Activated CD4-positive, alpha-beta T cell treated with anti-CD3 and anti-CD28 coated beads, Interleukin-2, amount 10 ng/mL, durations not matched to agents 24 days and 14 days (primary cell): Measurements from ENCODE around the gene URB1. TPM values are rescaled to one million over a fixed set of nuclear protein-coding genes. Genes with fewer than 3 reads are reported as not detected.
A peak's percentile ranks its signal among the peaks of the same experiment; 100 is the strongest.
"Not testable (repeated sequence)": the region's sequence is repeated elsewhere in the genome, so short reads cannot be mapped to it uniquely, and the experiment has no call there.

Experiments
- DNase-seq: peaks from one replicate; pipeline ENCODE4 v3.0.0; 2022
- H3K27ac Mint-ChIP-seq: one replicate; pipeline ENCODE4 v1.8.0; 2022; ENCODE audit warnings: mild to moderate bottlenecking, mixed read lengths
- H3K27me3 Mint-ChIP-seq: one replicate; pipeline ENCODE4 v1.8.0; 2022; ENCODE audit warnings: mixed read lengths
- H3K36me3 Mint-ChIP-seq: one replicate; pipeline ENCODE4 v1.8.0; 2022; ENCODE audit warnings: low read depth, mild to moderate bottlenecking, mixed read lengths
- H3K4me1 Mint-ChIP-seq: one replicate; pipeline ENCODE4 v1.8.0; 2021; ENCODE audit warnings: mixed read lengths
- H3K4me3 Mint-ChIP-seq: one replicate; pipeline ENCODE4 v1.8.0; 2022; ENCODE audit warnings: mild to moderate bottlenecking, moderate library complexity, mixed read lengths
- H3K9me3 Mint-ChIP-seq: one replicate; pipeline ENCODE4 v1.8.0; 2021; ENCODE audit warnings: mixed read lengths
- intact Hi-C: fragments of 100-400 bp; cut with micrococcal nuclease; formaldehyde crosslinking; loops from one replicate; pipeline ENCODE4 v1.15.1; 2023
- total RNA-seq: library from RNA; stranded (reverse); gene quantifications from 2 replicates; pipeline ENCODE4 v1.2.3, GENCODE V29; 2022

Gene URB1
- total RNA-seq, 1 donor from 2014 or later = 41.7 TPM

DNA sequence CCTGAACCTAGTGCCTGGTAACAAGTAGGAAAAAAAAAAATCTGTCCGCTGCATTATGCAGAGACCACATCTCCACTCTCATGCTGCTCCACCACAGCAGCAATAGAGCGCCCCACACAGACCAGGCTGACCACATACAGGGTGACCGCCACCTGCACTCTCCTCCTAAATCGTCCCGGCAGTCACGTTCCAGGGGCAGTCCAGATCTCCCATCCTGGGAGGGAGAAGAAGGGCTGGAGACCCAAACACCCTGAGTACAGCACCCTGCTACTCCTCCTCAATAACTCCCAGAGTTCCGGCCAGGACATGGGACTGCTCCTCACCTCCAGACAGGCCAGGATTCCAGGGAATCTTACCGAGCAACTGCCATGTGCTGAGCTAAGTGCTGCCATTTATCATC, 15.3 kb downstream of the URB1 start:
- Mint-ChIP-seq H3K9me3 (no peaks in the 10 kb centered on the region), H3K27ac (no peak overlapping the region), H3K4me3 (no peak overlapping the region), H3K4me1 (no peaks in the 10 kb centered on the region), H3K36me3 (peaks cover 63% of the 10 kb centered on the region), H3K27me3 (no peaks in the 10 kb centered on the region)
- intact Hi-C loops = no loop called here
- DNase-seq = no peak

DNA sequence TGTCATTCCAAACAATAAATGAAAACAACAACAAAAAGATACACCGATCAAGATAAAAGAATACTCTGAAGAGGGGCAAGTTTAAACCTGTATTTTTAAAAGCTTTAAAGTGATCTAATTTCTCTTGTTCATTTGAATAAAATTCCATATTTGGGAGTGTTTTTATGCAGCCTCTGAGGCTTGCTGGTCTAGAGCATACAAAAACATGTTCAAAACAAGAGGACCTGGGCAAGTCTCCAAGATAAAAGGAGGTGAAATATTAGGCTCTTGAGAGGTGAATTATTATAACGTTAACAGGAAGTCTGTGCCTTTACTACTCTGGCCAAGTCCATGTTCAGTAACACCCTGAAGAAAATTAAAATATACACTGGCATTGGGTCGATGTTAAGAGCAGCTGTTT, 20.1 kb downstream of the URB1 start:
- Mint-ChIP-seq H3K4me3 (no peak overlapping the region), H3K9me3 (no peaks in the 10 kb centered on the region), H3K4me1 (peaks cover 7% of the 10 kb centered on the region), H3K27me3 (no peaks in the 10 kb centered on the region), H3K36me3 (peaks cover 65% of the 10 kb centered on the region), H3K27ac (no peak overlapping the region)
- intact Hi-C loops = no loop called here
- no peak for DNase-seq

DNA sequence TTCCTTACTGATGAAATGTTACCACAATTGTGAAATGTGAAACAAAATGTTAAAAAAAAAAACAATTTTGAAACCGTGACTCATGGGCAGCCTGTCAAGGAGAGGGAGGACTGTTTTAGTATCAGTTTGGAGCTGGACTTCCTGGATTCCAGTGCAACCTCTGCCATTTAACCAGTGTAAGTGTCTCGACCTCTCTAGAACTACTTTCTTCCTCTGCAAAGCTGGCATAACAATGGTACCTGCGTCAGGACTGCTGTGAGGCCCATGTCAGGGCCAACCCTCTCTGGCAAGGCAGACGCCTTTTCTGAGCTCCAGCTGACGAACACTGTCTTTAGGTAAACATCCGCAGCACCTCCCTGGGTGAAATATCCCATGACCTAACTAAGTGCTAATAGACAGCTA, 20.9 kb downstream of the URB1 start:
- intact Hi-C loops = no loop called here
- no peaks in the 10 kb centered on the region for H3K9me3 Mint-ChIP-seq
- peaks cover 7% of the 10 kb centered on the region for H3K4me1 Mint-ChIP-seq
- no peak overlapping the region for H3K27ac Mint-ChIP-seq
- no peak for DNase-seq
- no peaks in the 10 kb centered on the region for H3K27me3 Mint-ChIP-seq
- H3K4me3 Mint-ChIP-seq = no peak overlapping the region
- peaks cover 65% of the 10 kb centered on the region for H3K36me3 Mint-ChIP-seq

- H3K4me3 Mint-ChIP-seq = no peak overlapping the region
- H3K9me3 Mint-ChIP-seq = no peaks in the 10 kb centered on the region
- peaks cover 64% of the 10 kb centered on the region for H3K36me3 Mint-ChIP-seq
- H3K4me1 Mint-ChIP-seq = peaks cover 7% of the 10 kb centered on the region
- intact Hi-C loops = no loop called here
- no peaks in the 10 kb centered on the region for H3K27me3 Mint-ChIP-seq
- H3K27ac Mint-ChIP-seq = peak overlapping the region; percentile 34
- DNase-seq = no peak
Observed at GRCh38 chr21:32370998-32371766, 21.6 kb downstream of the URB1 start.

DNA sequence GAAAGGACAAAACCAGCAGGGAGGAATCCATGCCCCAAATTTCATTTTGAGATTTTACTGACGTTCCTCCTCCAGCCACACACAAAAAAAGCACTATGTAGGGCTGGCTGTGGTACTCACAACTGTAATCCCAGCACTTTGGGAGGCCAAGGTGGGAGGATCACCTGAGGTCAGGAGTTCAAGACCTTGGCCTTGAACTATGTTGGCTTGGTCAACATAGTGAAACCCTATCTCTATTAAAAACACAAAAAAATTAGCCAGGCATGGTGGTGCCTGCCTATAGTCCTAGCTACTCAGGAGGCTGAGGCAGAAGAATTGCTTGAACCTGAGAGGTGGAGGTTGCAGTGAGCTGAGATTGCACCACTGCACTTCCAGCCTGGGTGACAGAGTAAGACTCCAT, 23.9 kb downstream of the URB1 start:
- DNase-seq, H3K4me3 Mint-ChIP-seq, intact Hi-C loops, H3K27me3 Mint-ChIP-seq, H3K9me3 Mint-ChIP-seq, H3K4me1 Mint-ChIP-seq: not testable (repeated sequence)
- peaks cover 70% of the 10 kb centered on the region for H3K36me3 Mint-ChIP-seq
- H3K27ac Mint-ChIP-seq = peak overlapping the region; percentile 65

GRCh38 chr21:32368386-32368785, 24.4 kb downstream of the URB1 start:
- intact Hi-C loops = no loop called here
- Mint-ChIP-seq H3K27me3 (no peaks in the 10 kb centered on the region), H3K4me1 (peaks cover 9% of the 10 kb centered on the region), H3K36me3 (peaks cover 71% of the 10 kb centered on the region), H3K9me3 (no peaks in the 10 kb centered on the region), H3K4me3 (no peak overlapping the region), H3K27ac (no peak overlapping the region)
- no peak for DNase-seq

DNA sequence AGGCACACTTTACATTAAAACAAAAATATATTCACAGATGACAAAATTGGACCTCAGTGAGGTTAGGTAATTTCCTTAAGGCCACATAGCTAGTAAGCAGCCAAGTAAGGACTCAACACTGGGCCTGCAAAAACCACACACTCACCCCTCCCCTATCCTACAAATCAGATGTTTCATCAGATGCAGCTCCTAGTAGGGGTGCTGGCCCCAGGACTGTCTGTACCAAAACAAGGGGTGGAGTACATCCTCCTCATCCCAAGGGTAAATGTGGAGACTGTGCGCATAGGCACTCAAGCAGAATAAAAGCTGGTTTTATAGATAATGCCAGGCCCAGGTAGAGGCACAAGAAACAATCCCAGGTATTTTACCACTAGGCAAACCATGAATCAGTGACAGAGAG, 25.7 kb downstream of the URB1 start:
- H3K36me3 Mint-ChIP-seq = peaks cover 72% of the 10 kb centered on the region
- DNase-seq = no peak
- no peak overlapping the region for H3K27ac Mint-ChIP-seq
- no peaks in the 10 kb centered on the region for H3K27me3 Mint-ChIP-seq
- H3K4me3 Mint-ChIP-seq = no peak overlapping the region
- peaks cover 8% of the 10 kb centered on the region for H3K4me1 Mint-ChIP-seq
- intact Hi-C loops = no loop called here
- H3K9me3 Mint-ChIP-seq = no peaks in the 10 kb centered on the region

GRCh38 chr21:32366191-32366590, 26.6 kb downstream of the URB1 start:
- Mint-ChIP-seq H3K27me3 (no peaks in the 10 kb centered on the region), H3K4me3 (no peak overlapping the region), H3K36me3 (peaks cover 71% of the 10 kb centered on the region), H3K9me3 (no peaks in the 10 kb centered on the region), H3K4me1 (peaks cover 5% of the 10 kb centered on the region), H3K27ac (no peak overlapping the region)
- no peak for DNase-seq
- intact Hi-C loops = no loop called here

GRCh38 chr21:32364796-32365195, 28.0 kb downstream of the URB1 start:
- H3K36me3 Mint-ChIP-seq = peaks cover 74% of the 10 kb centered on the region
- DNase-seq = no peak
- no peak overlapping the region for H3K27ac Mint-ChIP-seq
- intact Hi-C loops = no loop called here
- H3K4me3 Mint-ChIP-seq = no peak overlapping the region
- peaks cover 3% of the 10 kb centered on the region for H3K4me1 Mint-ChIP-seq
- no peaks in the 10 kb centered on the region for H3K9me3 Mint-ChIP-seq
- no peaks in the 10 kb centered on the region for H3K27me3 Mint-ChIP-seq

DNA sequence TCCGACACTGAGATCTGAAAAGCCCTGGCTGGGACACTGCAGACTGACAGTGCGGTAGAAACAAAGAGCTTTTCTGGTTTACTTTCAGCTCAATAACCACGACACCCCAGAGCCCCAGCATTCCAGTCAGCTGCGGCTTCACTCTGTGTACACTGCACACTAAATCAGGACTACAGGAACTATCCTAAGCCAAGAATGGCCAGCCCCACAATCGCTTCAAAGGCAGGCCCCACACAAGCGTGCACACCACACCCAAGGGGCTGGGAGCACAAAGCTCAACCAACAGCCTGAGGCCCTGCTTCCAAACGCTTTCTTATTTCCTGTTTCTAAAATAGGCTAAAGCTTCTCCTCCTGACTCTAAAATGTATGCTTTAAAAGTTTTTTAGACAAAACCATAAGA, 28.4 kb downstream of the URB1 start:
- Mint-ChIP-seq H3K36me3 (peaks cover 74% of the 10 kb centered on the region), H3K9me3 (no peaks in the 10 kb centered on the region), H3K4me3 (no peak overlapping the region), H3K4me1 (peaks cover 3% of the 10 kb centered on the region), H3K27ac (no peak overlapping the region), H3K27me3 (no peaks in the 10 kb centered on the region)
- DNase-seq = no peak
- intact Hi-C loops = no loop called here

GRCh38 chr21:32360401-32360975, 32.3 kb downstream of the URB1 start:
- DNase-seq = no peak
- H3K4me3 Mint-ChIP-seq = no peak overlapping the region
- peaks cover 76% of the 10 kb centered on the region for H3K36me3 Mint-ChIP-seq
- no peaks in the 10 kb centered on the region for H3K9me3 Mint-ChIP-seq
- intact Hi-C loops = no loop called here
- H3K27ac Mint-ChIP-seq = no peak overlapping the region
- H3K27me3 Mint-ChIP-seq = no peaks in the 10 kb centered on the region
- peaks cover 3% of the 10 kb centered on the region for H3K4me1 Mint-ChIP-seq

DNA sequence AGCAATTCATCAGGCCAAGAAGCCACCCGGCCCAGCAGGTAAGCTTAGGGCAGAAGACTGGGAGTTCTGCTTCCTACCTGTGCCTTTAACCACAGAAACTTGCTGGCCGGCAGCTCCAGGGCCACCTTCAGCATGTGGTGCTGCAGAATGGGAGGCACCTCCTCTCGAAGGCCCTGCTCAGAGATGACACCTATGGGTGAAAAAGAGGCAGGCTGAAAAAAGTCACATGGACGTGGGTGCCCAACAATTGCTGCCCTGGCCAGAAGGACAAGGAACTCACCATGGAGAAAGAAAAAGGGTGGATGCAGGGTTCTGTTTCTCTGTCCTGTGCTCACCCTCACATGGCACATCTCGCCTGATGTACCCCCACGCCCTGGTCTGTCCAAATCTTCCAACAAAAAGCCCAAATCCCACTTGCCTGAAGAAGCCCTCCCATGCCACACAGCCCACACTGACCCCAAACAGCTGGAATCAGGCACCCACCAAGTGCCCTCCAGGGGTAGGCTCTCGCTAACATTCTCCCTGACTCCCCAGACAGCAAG, 33.0 kb downstream of the URB1 start:
- H3K27ac Mint-ChIP-seq = no peak overlapping the region
- H3K27me3 Mint-ChIP-seq = no peaks in the 10 kb centered on the region
- DNase-seq = no peak
- H3K4me1 Mint-ChIP-seq = peaks cover 3% of the 10 kb centered on the region
- intact Hi-C loops = no loop called here
- no peak overlapping the region for H3K4me3 Mint-ChIP-seq
- H3K9me3 Mint-ChIP-seq = no peaks in the 10 kb centered on the region
- H3K36me3 Mint-ChIP-seq = peaks cover 77% of the 10 kb centered on the region

- H3K9me3 Mint-ChIP-seq = no peaks in the 10 kb centered on the region
- H3K4me3 Mint-ChIP-seq = no peak overlapping the region
- peaks cover 81% of the 10 kb centered on the region for H3K36me3 Mint-ChIP-seq
- no peaks in the 10 kb centered on the region for H3K27me3 Mint-ChIP-seq
- no peak overlapping the region for H3K27ac Mint-ChIP-seq
- intact Hi-C loops = no loop called here
- DNase-seq = no peak
- H3K4me1 Mint-ChIP-seq = no peaks in the 10 kb centered on the region
Observed at GRCh38 chr21:32356874-32357395, 35.9 kb downstream of the URB1 start.

DNA sequence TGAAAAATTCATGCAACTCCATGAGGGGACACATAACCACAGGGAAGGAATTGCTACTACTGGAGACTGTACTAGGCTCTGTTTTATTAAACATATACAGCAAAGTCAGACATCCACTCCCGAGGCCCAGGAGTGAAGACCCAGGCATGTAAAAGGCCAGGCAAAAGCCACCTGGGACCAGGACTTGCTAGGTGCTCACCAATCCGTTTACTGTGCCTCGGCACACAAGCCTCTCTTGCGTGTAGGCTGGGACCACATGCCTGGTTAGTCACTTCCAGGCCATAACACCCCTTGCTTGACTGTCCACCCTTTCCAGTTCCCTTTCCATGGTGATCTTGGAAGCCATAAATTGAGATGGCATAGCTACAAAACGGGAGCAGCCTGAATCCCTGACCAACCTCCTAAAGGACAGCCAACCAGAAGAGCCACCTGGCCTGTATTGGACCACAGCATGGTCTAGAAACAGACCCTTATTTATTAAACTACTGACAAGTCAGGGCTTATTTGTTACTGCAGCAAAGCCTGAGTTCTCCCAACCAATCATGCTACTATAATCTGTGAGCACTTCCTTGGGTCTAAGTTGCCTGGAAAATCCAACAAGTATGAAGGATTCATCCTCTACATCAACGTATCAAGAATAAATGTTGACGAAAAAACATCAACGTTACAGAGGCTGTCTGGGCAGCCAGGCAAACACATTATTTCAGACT, 39.7 kb downstream of the URB1 start:
- no peak overlapping the region for H3K4me3 Mint-ChIP-seq
- H3K9me3 Mint-ChIP-seq = no peaks in the 10 kb centered on the region
- no peak overlapping the region for H3K27ac Mint-ChIP-seq
- H3K27me3 Mint-ChIP-seq = no peaks in the 10 kb centered on the region
- no peaks in the 10 kb centered on the region for H3K4me1 Mint-ChIP-seq
- intact Hi-C loops = no loop called here
- DNase-seq = no peak
- peaks cover 76% of the 10 kb centered on the region for H3K36me3 Mint-ChIP-seq
